Left lobe of liver (tissue), 2 donors: ENCODE data around the gene C1S. TPM values are rescaled to one million over a fixed set of nuclear protein-coding genes. Genes with fewer than 3 reads are reported as not detected.
"Not testable (repeated sequence)": the region's sequence is repeated elsewhere in the genome, so short reads cannot be mapped to it uniquely, and the experiment has no call there.

ENCODE experiments used
- ATAC-seq: fragments of 200-7000 bp; cut with Tn5 transposase; one replicate; pipeline ENCODE4 v1.9.1; 2020; ENCODE audit warnings: mild to moderate bottlenecking, moderate library complexity
- DNase-seq: peaks from one replicate; pipeline ENCODE4 v3.0.0-alpha.2; 2020; ENCODE audit warnings: low spot score
- total RNA-seq: library from RNA; stranded (reverse); gene quantifications from one replicate; pipeline ENCODE4 v1.2.1, GENCODE V29; 2021
- donor health status: DM: no; HTN: no; CAD: no; lungs with moderate emphysema.
- donor health status: DM: no; HTN: yes; CAD: no.

The C1S gene
- total RNA-seq, 1 donor from 2014 or later = 1,760 TPM

DNA sequence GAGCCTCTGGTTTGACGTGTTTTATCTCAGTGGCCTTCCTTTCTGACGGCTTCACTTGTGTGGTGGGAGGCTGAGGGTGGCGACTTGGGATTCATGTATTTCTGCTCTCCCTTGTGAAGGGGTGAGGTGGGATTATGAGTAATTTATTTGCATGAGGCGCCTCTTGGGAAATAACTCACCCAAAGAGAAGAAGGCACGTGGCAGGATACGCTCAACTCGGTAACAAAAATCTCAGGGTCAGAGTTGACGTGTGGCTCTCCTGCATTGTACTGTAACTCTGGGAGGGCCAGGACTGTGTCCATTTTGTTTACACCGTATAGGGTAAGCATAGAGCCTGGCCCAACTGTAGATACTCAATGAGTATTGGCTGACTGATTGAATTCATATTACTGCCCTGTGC, 14.6 kb upstream of the C1S start:
- DNase-seq (no peak), ATAC-seq (no peak)

DNA sequence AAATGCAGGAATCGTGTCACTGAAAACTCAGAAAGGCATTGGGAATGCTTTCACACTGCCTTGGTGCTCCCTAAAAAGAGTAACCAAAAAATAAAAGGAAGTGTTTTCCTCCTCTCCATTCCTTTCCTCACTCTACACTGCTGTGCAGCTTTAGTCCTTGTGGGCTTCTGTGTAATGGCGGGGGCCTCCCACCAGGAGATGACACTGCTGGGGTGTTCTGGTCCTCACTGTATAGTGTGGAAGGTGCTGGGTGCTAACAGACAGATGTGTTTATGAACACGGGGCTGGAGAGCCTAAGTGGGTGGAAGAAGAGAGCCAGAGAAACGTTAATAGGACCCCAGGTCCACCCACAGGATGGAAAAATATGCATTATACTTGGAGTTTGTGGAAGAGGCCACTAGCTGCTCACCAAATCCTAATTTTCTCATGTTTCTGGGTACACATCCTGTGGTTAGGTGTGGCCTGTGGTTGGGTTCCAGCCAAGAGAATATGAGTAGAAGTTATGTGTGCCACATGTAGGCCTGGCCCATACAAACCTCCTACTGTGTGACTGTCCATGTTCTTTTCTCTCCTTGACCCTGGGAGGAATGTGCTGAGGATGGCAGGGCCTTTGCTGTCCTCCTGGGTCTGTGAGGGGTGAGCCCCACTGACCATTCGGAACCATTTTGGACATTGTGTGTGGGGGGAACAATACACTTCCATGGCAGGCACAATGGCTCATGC, 14.0 kb upstream of the C1S start:
- ATAC-seq (no peak), DNase-seq (no peak)

DNA sequence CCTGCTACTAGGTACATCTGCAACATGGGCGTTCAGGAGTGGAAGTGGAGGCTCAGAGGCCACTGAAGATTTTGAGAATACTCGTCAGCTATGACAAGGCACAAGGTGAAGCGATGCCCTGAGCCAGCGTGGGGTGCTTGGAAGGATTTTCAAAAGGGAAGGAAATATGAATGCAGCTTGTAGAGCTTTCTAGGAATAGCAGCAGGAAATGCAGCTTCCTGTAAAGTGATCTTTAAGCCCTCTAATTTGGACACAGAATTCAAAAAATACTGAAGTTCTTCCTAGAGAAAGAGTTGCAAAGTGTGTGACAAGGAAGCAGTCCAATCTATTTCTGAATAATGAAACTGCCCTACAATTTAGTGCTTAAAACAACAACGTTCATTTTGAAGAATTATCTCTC, 13.2 kb upstream of the C1S start:
- ATAC-seq = peak; percentile 38
- DNase-seq = no peak

DNA sequence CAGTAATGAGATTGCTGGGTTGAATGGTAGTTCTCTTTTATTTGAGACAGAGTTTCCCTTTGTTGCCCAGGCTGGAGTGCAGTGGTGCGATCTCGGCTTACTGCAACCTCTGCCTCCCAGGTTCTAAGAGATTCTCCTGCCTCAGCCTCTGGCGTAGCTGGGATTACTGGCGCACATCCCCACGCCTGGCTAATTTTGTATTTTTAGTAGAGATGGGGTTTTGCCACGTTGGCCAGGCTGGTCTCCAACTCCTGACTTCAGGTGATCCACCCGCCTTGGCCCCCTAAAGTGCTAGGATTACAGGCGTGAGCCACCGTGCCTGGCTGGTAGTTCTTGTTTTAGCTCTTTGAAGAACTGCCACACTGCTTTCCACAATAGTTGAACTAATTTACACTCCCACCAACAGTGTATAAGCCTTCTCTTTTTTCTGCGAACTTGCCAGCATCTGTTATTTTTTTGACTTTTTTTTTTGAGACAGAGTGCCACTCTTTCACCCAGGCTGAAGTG, 11.0 kb upstream of the C1S start:
- not testable (repeated sequence) for ATAC-seq, DNase-seq

DNA sequence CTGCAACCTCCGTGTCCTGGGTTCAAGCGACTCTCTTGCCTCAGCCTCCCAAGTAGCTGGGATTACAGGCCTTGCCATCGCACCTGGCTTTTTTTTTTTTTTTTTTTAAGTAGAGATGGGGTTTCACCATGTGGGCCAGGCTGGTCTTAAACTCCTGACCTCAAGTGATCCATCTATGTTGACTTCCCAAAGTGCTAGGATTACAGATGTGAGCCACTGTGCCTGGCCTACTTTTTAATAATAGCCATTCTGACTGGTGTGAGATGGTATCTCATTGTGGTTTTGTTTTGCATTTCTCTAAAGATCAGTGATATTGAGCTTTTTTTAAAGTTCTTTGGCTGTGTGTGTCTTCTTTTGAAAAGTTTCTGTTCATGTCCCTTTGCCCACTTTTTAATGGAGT, 10.5 kb upstream of the C1S start:
- not testable (repeated sequence) for DNase-seq

DNA sequence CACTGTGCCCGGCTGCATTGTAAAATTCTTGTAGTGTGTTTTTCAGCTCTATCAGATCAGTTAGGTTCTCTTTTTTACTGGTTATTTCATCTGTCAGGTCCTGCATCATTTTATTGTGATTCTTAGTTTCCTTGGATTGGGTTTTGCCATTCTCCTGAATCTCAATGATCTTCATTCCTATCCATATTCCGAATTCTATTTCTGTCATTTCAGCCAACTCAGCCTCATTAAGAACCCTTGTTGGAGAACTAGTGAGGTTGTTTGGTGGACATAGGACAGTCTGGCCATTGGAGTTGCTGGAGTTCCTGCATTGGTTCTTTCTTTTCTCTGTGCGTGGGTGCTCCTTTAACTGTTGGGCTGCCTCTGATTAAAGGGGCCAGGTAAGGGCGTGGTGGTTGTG, 5.6 kb upstream of the C1S start:
- ATAC-seq (no peak), DNase-seq (no peak)

More for the DNA sequence above, 10.5 kb upstream of the C1S start:
- ATAC-seq = not testable (repeated sequence)

DNA sequence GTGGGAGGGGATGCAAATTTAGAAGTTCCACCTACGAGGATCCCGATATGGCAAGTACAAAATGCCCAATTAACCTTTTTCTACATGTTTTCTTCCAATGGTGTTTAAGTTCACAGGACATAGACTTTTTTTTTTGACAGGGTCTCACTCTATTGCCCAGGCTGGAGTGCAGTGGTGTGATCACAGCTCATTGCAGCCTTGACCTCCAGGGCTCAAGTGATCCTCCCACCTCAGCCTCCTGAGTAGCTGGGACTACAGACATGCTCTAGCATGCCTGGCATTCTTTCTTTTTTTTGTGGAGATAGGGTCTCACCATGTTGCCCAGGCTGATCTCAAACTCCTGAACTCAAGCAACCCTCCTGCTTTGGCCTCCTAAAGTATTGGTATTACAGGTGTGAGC, 4.8 kb upstream of the C1S start:
- ATAC-seq, DNase-seq: not testable (repeated sequence)

DNA sequence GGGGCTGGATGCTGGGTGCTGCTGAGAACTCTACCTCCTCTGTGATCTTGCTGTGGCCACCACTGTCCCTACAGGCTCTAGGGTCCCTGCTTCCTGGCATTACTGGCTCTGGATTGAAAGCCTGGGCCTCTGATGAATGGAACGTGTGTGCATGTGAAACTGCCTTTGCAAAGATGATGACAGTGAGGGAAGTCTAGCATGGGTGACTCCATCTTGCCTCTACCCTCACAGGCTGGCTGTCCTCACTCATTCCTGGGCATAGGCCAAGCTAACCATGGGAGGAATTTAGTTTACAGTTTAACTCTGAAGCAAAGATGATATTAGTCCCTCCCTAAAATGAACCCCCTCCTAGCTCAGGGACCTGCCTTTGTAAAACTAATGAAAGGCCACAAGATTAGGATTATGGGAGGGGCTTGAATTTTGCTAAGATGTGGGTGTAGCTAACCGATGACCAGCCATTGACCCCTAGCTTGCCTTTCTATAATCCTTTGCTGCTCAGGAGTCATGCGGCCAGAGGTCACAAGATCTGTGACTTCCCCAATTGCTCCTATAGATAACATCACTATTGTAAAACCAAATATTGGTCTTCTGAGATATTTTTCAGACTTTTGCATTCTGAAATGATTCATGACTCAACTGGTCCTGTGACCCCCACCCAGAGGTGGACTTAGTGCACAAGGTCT, 2.2 kb upstream of the C1S start:
- no peak for DNase-seq
- no peak for ATAC-seq

DNA sequence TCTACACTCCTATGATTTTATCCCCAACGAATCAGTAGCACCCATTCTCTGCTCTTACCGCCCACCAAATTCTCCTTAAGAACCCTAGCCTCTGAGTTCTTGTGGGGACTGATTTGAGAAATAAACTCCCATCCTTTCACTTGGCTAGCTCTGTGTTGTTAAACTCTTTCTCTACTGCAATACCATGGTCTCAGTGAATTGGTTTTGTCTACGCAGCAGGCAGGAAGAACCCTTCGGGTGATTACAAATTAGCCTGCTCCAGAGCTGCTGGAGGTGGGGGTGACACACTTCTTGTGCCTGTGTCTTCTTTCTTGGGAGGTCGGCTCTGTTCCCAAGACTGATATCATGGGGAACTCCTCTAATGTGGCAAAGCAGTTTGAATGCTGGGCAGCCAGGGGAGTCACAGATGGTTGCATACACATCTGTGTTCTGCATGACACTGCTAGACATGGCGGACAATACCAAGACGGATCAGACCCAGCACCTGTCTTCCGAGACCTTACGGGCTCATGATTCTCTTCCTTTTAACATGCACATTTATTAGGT, 1.6 kb upstream of the C1S start:
- DNase-seq (no peak), ATAC-seq (no peak)

DNA sequence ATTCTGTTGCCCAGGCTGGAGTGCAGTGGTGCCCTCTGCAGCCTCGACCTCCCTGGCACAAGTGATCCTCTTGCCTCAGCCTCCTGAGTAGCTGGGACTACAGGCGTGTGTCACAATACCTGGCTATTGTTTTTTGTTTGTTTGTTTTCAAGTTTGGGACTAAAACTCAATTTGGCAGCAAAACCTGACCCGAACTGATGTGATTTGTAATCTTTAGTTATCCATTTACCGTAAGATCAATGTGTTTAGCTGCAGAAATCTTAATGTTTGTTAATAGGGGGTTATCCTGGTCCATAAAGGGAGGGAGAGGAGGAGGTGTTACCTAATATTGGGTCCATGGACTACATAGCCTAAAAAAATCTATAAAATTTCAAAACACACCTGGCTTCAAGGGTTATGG, 738 bp upstream of the C1S start:
- DNase-seq = peak; percentile 69
- peak; percentile 58 for ATAC-seq

DNA sequence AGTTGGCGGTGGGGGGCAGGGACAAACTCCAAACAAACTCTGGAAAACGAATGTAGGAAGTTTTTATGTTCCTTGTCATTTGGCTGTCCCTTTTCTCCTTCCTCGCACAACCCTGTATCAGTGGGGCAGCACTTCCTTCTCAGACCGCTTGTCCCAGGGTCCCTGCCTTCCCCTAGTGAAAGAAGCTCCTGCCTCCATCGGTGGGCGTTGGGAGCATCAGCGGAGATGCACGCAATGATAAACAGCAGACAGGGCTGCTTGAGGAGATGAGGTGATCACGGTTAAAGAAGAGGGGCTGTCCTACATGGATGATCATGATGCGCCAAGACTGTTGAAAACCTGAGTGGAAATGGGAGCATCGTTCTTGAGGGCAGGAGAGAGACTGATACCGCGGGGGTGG, 620 bp downstream of the C1S start:
- DNase-seq (no peak), ATAC-seq (no peak)

DNA sequence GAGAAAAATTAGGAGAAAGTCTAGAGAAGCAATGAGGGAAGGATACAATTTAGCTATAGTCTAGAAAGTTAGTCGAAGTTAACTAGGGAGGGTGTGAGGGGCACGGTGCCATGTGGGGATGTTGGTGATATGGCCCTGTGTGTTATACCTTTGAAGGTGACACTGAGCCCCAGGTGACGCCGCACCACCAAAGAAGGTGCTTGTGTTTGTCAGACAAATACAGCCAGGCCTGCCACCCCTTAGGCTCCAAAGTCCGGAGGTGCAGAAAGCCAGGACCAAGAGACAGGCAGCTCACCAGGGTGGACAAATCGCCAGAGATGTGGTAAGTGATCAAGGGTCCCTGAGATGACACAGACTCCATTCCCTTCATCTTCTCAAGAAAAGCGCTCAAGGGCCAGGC, 1.1 kb downstream of the C1S start:
- DNase-seq (peak; percentile 86), ATAC-seq (peak; percentile 52)

DNA sequence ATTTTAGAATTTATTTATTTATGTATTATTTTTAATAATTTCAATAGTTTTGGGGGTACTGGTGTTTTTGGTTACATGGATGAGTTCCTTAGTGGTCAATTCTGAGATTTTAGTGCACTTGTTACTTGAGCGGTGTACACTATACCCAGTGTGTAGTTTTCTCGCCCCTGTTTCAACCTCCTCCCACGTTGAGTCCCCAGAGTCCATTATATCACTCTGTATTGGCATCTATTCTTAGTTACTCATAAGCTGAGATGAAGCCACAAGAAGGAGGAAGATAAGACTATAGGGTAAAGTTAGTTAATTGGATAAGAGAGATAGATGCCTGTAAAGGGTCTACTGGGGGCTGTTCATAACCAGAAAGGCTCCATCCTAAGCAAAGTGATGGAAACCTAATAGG, 4.0 kb downstream of the C1S start:
- ATAC-seq = no peak

DNA sequence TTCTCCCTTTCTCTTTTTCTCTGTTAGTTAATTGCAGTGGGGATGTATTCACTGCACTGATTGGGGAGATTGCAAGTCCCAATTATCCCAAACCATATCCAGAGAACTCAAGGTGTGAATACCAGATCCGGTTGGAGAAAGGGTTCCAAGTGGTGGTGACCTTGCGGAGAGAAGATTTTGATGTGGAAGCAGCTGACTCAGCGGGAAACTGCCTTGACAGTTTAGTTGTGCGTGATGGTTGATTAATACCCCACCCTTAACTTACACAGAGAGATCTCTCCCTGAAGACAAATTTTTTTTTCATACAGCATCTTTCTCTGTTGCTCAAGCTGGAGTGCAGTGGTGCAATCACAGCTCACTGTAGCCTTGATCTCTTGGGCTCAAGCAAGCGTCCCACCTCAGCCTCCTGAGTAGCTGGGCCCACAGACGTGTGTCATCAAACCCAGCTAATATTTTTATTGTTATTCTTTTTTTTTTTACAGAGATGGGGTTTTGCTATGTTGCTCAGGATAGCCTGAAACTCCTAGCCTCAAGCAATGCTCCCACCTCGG, 4.6 kb downstream of the C1S start:
- ATAC-seq = no peak
- DNase-seq = no peak

More for the DNA sequence above, 4.0 kb downstream of the C1S start:
- DNase-seq = no peak

DNA sequence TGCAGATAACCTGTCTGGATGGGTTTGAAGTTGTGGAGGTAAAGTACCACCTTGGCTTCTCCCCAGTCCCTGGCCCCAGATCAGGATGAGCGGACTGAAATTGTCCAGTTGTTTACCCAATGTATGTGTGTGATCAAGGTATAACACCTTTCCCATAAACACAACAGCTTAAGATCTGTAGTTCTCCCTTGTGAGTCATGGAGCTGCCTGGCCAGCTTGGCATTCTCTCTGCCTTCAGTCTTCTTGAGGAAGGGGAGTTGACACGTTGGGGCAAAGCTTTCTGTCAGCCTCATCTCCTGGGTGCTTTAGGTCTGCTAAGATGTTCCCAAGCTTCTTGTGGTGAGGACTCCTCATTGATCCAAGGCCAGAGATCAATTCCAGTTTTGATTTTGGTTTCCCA, 6.1 kb downstream of the C1S start:
- DNase-seq (no peak), ATAC-seq (no peak)

DNA sequence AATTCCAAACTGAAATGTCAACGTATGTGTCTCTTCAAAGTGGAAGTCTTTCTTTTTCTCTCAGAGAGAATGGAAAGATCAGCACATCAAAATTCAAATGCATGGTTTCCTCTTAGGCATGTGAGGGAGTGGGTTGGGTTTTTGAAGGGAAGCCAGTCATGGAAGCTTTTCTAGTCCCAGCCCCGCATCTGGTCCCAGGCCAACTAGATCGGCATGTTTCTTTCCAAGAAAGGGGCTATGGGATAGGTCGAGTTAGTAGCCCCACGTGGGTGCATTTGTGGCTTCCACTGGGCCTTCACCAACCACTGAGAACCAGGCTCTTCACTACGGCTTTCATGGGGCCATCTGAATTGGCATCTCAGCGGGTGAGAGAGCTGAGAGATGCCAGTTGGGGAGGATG, 6.6 kb downstream of the C1S start:
- no peak for DNase-seq
- no peak for ATAC-seq

DNA sequence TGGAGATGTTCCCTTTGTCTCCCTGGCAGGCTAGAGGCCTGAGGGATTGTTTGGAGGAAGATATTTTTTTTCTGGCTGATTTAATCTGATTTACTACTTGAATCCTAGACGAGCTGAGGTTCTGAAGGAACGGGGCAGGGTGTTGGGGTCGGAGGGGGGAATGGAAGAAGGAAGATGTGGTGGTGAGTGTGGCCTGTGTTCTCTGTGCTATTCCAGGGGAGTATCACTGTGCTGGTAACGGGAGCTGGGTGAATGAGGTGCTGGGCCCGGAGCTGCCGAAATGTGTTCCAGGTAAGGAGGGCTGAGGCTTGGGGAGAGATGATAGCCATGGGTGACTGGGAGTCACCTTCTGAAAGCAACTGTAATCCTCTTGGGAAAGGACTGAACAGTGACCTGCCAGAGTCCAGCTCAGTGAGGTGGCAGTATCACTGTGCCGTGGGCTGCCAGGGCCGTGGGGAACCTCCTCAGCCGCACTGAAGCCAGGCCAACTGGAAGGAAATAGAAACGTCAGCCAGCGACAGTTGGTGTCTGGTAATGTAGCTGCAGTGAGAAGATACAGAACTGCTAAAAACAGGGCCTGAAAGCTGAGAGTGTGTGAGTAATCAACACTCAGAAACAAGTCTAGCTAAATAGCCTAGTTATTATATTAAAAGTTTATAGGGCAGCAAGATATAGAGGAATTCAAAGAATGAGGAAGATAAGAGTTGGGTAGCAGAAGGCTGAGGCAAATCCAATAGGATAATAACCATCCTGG, 7.9 kb downstream of the C1S start:
- peak; percentile 67 for ATAC-seq
- peak; percentile 77 for DNase-seq

DNA sequence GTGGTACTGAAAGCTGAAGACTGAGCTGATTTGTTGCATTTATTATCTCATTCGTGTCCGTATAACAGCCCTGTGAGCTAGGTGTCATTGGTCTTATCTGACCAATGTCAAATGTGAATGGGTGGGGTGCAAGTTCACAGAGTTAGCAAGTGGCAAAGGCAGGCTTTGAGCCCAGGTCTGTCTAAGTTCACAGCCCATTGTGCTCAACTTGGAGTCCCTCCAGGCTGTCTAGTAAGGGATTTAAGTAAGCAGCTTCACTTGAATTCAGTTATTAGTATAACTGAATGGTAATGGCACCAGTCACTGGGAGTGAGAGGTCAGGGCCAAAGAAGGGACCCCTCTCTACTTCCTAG, 8.5 kb downstream of the C1S start:
- ATAC-seq (peak; percentile 23), DNase-seq (no peak)

DNA sequence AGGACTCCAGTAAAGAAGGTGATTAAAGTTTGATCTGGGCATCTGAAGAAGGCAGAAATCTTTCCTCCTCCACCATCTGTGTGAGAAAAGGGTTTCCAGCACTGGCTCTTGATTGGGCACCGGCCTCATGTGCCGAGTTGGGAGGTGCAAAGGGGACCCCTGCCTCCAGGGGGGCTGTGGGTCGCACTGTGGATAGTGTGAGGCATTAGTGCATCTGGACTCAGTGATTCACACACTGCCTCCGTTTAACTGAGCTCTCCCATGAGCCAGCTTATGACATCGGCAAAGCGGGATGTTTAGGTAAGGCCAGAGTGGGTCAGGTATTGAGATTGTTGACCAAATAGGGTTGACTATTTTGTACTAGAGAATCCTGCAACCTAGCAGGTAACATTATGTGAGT, 8.9 kb downstream of the C1S start:
- no peak for DNase-seq
- no peak for ATAC-seq

DNA sequence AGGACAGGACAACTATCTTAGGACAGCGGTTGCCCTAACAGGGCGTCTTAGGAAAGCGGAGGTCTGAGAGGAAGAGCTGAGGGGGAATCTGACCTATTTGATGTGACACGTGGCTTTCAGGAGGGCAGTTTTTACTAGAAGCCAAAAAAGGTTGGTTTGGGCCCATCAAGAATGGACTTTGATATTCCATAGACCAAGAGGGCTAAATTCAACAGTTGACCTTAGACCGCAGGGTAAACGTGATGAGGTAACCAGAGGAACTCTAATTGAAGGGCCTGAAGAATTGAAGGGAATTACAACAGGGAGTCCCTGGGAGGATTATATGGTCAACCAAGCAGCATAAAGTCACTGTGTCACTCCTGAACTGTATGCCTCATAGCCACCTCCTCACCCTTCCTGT, 11.5 kb downstream of the C1S start:
- DNase-seq (peak; percentile 77), ATAC-seq (peak; percentile 61)

DNA sequence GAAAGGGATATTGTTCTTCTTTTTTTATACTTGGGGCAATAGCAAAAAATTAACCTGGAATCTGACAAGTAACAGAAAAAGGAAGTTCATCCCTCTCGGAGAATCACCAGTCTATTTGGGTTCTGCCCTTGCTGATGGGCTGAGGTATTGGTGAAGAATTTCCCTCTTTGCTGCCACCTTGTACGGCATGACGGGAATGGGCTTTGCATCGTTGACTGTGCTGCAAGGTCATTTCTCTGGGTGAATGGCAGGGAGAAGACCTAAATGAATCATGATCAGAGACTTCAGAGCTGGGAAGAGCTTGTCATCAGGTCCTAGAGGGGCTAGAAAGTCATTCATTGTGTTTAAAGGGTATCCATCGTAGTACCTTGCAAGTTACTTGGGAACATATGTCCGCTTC, 12.0 kb downstream of the C1S start:
- ATAC-seq = no peak
- no peak for DNase-seq
